Heart left ventricle (tissue), 16 donors: ENCODE data around the gene CTTNBP2. TPM values are rescaled to one million over a fixed set of nuclear protein-coding genes. Genes with fewer than 3 reads are reported as not detected.

ENCODE experiments used
- ATAC-seq, 4 donors: fragments of 200-7000 bp; cut with Tn5 transposase; one replicate each; pipeline ENCODE4 v1.9.1; 2020 to 2022; ENCODE audit warnings: moderate library complexity in 4 of 4, mild to moderate bottlenecking in 3 of 4, moderate number of reproducible peaks in 1 of 4
- DNase-seq, 5 donors: peaks; one replicate each; pipeline ENCODE4 v3.0.0-alpha.2; 2020
- H3K27ac ChIP-seq, 12 donors: fragments of 200-600 bp; sonication (generic) in 4 of 12; one replicate each; pipeline versions ENCODE4 v1.5.0 to v1.8.0; 2016 to 2022; ENCODE audit warnings: mild to moderate bottlenecking in 2 of 12
- H3K27me3 ChIP-seq, 9 donors: fragments of 200-600 bp; sonication (generic) in 2 of 9; one replicate each; pipeline versions ENCODE4 v1.5.1 to v1.8.0; 2016 to 2022; ENCODE audit warnings: mild to moderate bottlenecking in 3 of 9
- H3K36me3 ChIP-seq, 9 donors: fragments of 200-600 bp; sonication (generic) in 2 of 9; one replicate each; pipeline versions ENCODE4 v1.5.0 to v1.8.0; 2018 to 2022; ENCODE audit warnings: mild to moderate bottlenecking in 2 of 9
- H3K4me1 ChIP-seq, 12 donors: fragments of 200-600 bp; sonication (generic) in 4 of 12; one replicate each; pipeline versions ENCODE4 v1.5.0 to v1.8.0; 2016 to 2022; ENCODE audit warnings: mild to moderate bottlenecking in 3 of 12
- H3K4me3 ChIP-seq, 12 donors: fragments of 200-600 bp; sonication (generic) in 4 of 12; one replicate each; pipeline versions ENCODE4 v1.5.0 to v1.8.0; 2017 to 2022; ENCODE audit warnings: mild to moderate bottlenecking in 9 of 12, moderate library complexity in 4 of 12
- H3K9me3 ChIP-seq, 12 donors: fragments of 200-600 bp; sonication (generic) in 4 of 12; one replicate each; pipeline versions ENCODE4 v1.5.0 to v1.8.0; 2016 to 2022; ENCODE audit warnings: mild to moderate bottlenecking in 1 of 12
- POLR2A ChIP-seq, 2 donors: fragments of 450-650 bp; IDR thresholded peaks; one replicate each; pipeline ENCODE4 v1.6.1; 2017; ENCODE audit warnings: antibody characterized with exemption in 2 of 2, mild to moderate bottlenecking in 2 of 2, moderate library complexity in 2 of 2
- WGBS, 4 donors: extraction: QIAGEN DNeasy Blood & Tissue Kit in 2 of 4; methylation state at CpG; one replicate each; pipeline versions ENCODE4 v1.1.5 to v1.1.7; 2013 to 2018; 5-methylcytosine and 5-hydroxymethylcytosine counted together
- intact Hi-C, 10 donors: fragments of 100-400 bp; cut with DNase I; formaldehyde crosslinking; loops; one replicate each; pipeline versions ENCODE4 v1.11.1 to v1.14.2; 2022
- polyA plus RNA-seq, 2 donors: library from polyadenylated mRNA; stranded (reverse); fragments of 200-250 nt; gene quantifications; one replicate each; pipeline ENCODE4 v1.2.3, GENCODE V29; 2013
- total RNA-seq, 9 donors: library from RNA; depleted of rRNA in 2 of 9; stranded (reverse); fragments of >200 nt in 2 of 9; fragmentation: NEBNext Ultra II Directional in 3 of 9; extraction: Animal tissue kit (Norgen Biotek cat#: 25700) in 3 of 9; gene quantifications; one replicate each; pipeline versions ENCODE4 v1.1.0 to v1.2.4, GENCODE V29; 2016 to 2023
- TF ChIP-seq, protein P1 (sequence below), 12 donors: fragments of 200-600 bp; sonication (generic) in 4 of 12; IDR thresholded peaks; one replicate each; pipeline versions ENCODE4 v1.5.0 to v1.8.0; 2018 to 2022; ENCODE audit warnings: antibody characterized with exemption in 12 of 12, mild to moderate bottlenecking in 5 of 12
- donor health status: ischemic (EF 13 %, LVEDD 7.1; RV severe dilation, severe dysfunction).
- donor health status: healthy with polysubstance abuse.
- donor health status: DM: no; HTN: yes; CAD: no.
- donor health status: DM: no; HTN: no; CAD: no.
- donor health status: ischemic (EF 25% LVEDD 6.9; RV normal size, moderate dysfunction).
- donor health status: ischemic (EF 25% LVEDD 5.7; RV mildly dilated, moderate dysfunction).
- donor health status: healthy.
- donor health status: DM: yes; HTN: yes; CAD: no.
- donor health status: ischemic (EF 35%, LVEDD 5.7; RV mildly dilated, moderate dysfunction).
- donor health status: nonischemic (EF 11% LVEDD 7.7; RV severe dilation, severe dysfunction).
- donor health status: DM: yes; HTN: yes; CAD: no.
- donor health status: PGD.
- donor health status: ischemic (EF 29% LVEDD 5.4; RV normal size, mild dysfunction).
- donor health status: nonischemic (EF 23%, LVEDD 6.1; RV moderate dilation, normal function).

Gene CTTNBP2
- total and polyA plus RNA-seq, 11 donors: 0.31 to 3.9 (median 0.76) TPM

DNA sequence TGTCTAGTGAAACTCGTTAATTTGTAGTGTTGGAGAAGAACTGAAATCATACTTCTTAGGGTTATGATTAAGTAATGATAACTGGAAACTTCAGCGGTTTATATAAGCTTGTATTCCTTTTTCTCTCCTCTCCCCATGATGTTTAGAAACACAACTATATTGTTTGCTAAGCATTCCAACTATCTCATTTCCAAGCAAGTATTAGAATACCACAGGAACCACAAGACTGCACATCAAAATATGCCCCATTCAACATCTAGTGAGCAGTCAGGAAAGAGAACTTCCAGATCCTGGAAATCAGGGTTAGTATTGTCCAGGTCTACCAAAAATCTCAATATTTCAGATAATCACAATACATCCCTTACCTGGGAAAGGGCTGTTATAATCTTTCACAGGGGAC, 205.8 kb downstream of the CTTNBP2 start:
- H3K36me3 ChIP-seq: no peaks in the 10 kb centered on the region
- WGBS, 4 donors: 74 to 80% (median 76%) methylated on average over 2 of the region's 2 CpGs
- no peak overlapping the region for H3K27ac ChIP-seq
- H3K4me3 ChIP-seq: no peak overlapping the region
- no peak for TF ChIP-seq POLR2A (IDR thresholded peaks at IDR 0.05)
- TF ChIP-seq, protein P1, sequence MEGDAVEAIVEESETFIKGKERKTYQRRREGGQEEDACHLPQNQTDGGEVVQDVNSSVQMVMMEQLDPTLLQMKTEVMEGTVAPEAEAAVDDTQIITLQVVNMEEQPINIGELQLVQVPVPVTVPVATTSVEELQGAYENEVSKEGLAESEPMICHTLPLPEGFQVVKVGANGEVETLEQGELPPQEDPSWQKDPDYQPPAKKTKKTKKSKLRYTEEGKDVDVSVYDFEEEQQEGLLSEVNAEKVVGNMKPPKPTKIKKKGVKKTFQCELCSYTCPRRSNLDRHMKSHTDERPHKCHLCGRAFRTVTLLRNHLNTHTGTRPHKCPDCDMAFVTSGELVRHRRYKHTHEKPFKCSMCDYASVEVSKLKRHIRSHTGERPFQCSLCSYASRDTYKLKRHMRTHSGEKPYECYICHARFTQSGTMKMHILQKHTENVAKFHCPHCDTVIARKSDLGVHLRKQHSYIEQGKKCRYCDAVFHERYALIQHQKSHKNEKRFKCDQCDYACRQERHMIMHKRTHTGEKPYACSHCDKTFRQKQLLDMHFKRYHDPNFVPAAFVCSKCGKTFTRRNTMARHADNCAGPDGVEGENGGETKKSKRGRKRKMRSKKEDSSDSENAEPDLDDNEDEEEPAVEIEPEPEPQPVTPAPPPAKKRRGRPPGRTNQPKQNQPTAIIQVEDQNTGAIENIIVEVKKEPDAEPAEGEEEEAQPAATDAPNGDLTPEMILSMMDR (IDR thresholded peaks at IDR 0.05): no peak
- no peak for ATAC-seq
- intact Hi-C loops: no loop called here
- DNase-seq: no peak
- no peaks in the 10 kb centered on the region for H3K27me3 ChIP-seq
- H3K9me3 ChIP-seq: no peaks in the 10 kb centered on the region
- H3K4me1 ChIP-seq: no peaks in the 10 kb centered on the region

DNA sequence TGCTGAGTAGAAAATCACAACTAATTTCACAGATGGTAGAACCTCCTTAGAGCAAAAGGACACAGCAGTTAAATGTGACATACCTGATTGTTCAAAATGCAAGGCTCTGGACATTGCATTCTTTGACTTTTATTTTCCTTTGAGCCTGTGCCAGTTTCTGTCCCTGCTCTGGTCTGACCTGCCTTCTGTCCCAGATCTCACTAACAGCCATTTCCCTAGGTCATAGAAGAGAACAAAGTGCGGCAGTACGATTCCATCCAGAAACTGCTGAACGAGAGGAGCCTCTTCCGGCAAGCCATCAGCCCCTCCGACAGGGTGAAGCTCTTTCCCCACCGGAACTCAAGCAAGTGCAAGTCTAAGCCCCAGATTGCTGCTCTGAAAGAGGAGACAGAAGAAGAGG, 206.6 kb downstream of the CTTNBP2 start:
- Histone ChIP-seq H3K9me3 (no peaks in the 10 kb centered on the region), H3K4me3 (no peak overlapping the region), H3K27me3 (no peaks in the 10 kb centered on the region), H3K27ac (no peak overlapping the region), H3K36me3 (no peaks in the 10 kb centered on the region), H3K4me1 (no peaks in the 10 kb centered on the region)
- WGBS, 4 donors: 89 to 95% (median 90%) methylated on average over 6 of the region's 6 CpGs
- TF ChIP-seq POLR2A (IDR thresholded peaks at IDR 0.05): no peak
- TF ChIP-seq, protein P1 (IDR thresholded peaks at IDR 0.05): no peak
- ATAC-seq: no peak
- intact Hi-C loops: no loop called here
- no peak for DNase-seq

DNA sequence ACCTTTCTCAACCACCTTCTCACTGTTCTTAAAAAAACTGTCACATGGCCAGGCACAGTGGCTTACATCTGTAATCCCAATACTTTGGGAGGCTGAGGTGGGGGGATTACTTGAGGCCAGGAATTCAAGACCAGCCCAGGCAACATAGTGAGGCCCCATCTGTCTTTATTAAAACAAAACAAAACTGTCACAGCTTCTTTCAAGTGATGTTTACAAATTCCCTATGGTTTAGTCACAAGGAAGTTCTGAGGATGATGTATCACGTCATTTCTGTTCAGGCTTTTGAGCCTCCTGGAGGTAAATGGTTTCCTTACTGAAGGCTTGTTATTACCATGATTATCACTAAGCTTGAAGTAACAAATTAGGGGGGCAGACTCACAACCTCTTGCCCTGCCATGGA, 207.2 kb downstream of the CTTNBP2 start:
- DNase-seq (no peak), ATAC-seq (no peak)
- Histone ChIP-seq H3K4me3 (no peak overlapping the region), H3K4me1 (no peaks in the 10 kb centered on the region), H3K36me3 (no peaks in the 10 kb centered on the region), H3K27ac (no peak overlapping the region), H3K9me3 (no peaks in the 10 kb centered on the region), H3K27me3 (no peaks in the 10 kb centered on the region)
- WGBS, 4 donors: 53 to 74% (median 62%) methylated on average over 1 of the region's 1 CpG
- TF ChIP-seq POLR2A (IDR thresholded peaks at IDR 0.05): no peak
- TF ChIP-seq, protein P1 (IDR thresholded peaks at IDR 0.05): no peak
- intact Hi-C loops: no loop called here

DNA sequence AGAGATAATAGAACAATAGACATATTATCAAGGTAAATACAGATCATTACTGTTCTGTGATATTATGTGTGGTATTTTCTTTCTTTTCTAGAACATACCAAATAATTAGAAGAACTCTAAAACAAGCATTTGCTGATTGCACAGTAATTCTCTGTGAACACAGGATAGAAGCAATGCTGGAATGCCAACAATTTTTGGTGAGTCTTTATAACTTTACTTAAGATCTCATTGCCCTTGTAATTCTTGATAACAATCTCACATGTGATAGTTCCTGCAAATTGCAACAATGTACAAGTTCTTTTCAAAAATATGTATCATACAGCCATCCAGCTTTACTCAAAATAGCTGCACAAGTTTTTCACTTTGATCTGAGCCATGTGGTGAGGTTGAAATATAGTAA, 207.9 kb downstream of the CTTNBP2 start:
- DNase-seq (no peak), ATAC-seq (no peak)
- no peak overlapping the region for H3K4me3 ChIP-seq
- intact Hi-C loops: no loop called here
- H3K27me3 ChIP-seq: no peaks in the 10 kb centered on the region
- no peaks in the 10 kb centered on the region for H3K9me3 ChIP-seq
- H3K36me3 ChIP-seq: no peaks in the 10 kb centered on the region
- TF ChIP-seq POLR2A (IDR thresholded peaks at IDR 0.05): no peak
- TF ChIP-seq, protein P1 (IDR thresholded peaks at IDR 0.05): no peak
- H3K27ac ChIP-seq: no peak overlapping the region
- no peaks in the 10 kb centered on the region for H3K4me1 ChIP-seq
